GM12892 (cell line): ENCODE measurements around the gene HMGCS2.

Experiments used
- POLR2A ChIP-seq: IDR thresholded peaks from 2 replicates; pipeline ENCODE4 v1.6.1; 2011; ENCODE audit warnings: low read depth, low read length, control low read depth
- POLR2AphosphoS5 ChIP-seq: IDR thresholded peaks from 2 replicates; pipeline ENCODE4 v1.6.1; 2011; ENCODE audit warnings: low read depth, low read length, control low read depth

DNA sequence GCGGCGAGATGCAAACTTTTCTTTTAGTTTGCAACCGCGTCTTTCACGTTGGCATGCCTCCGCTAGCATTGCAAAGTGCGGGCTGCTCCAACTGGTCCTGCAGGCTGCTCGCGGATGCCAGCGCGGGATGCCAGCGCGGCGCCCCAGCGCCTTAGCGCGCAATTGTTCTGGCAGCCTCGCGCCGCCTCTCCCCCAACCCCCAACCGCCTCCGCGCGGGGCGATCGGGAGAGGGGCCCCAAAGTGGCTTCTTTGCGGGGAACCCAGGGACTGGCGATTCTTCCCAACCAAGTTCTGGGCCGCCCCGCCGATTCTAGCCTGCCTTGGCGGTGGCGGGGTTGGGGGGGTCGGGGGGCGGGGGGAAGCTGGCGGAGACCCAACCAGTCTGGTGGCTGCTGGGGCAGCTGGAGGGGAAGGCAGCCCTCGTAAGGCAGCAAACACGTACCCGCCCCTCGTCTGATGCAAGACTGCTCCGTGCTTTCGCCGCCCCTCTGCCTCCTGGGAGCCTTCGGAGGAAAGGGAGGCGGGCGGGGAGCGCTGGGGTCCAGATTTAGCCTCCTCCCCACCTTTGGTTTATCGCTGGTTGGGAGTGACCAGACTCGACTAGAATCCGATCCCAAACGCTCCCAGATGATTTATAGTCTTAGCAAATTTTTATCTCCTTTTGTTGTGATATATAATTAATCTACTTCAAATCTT, 56.2 kb downstream of the HMGCS2 start:
- TF ChIP-seq POLR2AphosphoS5, result no peak
- TF ChIP-seq POLR2A, result no peak
